ENCODE data around the gene PLB1.

Gene PLB1

DNA sequence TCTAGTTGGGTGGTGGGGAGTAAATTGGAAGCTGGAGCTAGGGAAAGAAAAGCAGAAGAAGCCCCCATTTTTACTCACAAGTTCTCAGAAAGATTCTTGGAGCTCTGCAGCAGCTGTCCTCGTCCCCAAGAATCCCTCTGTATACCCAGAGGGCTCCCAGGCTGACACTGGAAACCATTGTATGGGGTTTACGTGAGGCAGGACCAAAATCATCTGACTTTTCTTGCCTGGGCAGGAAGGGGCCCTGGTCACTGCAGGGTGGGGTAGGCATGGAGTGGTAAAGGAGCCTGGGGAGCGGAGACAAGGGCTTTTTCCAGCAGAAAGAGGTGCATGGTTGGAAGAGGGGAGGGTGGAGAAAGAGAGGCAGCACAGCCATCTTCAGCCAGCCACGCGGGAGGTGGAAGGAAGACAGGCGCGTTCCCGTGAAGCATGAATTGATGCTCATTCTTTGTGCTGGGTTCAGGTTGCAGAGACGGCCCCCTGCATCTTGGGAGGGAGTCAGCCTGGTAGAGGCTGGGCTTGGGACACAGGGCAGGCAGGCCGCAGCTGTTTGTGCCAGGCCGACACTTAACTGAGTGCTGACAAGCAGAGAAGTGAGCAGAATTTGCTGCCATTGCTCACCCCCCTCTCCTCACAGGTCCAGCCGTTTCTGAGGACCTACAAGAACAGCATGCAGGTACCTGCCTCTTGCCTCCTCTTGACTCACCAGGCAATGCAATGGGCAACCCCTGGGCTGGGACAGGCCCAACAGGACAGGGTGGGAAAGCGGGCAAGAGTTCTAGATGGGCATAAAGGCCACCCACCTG is 94.8 kb downstream of the PLB1 start:
- no peak for DNase-seq (ENCODE audit: low read depth)

- DNase-seq (ENCODE audit: low read depth) = no peak
Measured at GRCh38 chr2:28591711-28592335, 96.0 kb downstream of the PLB1 start.

DNA sequence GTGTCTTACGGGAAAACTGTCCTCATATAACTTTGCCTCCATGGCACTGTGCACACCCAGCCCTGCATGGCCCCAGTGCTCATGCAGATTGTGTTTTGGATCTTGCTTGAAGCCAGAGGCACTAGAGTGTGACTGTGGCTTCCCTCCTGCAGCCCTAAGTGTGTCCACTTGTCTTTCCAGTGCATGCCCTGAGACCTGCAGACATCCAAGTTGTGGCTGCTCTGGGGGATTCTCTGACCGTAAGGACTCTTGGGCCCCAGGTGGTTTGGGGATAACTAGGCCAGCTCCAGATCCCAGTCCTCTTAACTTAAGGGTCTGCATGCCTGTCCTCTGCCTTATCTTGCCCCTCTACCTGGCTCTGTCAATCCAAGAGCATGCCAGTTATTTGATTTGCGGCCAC is 96.6 kb downstream of the PLB1 start:
- no peak for DNase-seq (ENCODE audit: low read depth)

- no peak for DNase-seq (ENCODE audit: low read depth)
Measured at GRCh38 chr2:28593160-28593755, 97.4 kb downstream of the PLB1 start.

GRCh38 chr2:28594000-28594331 is 98.1 kb downstream of the PLB1 start:
- no peak for DNase-seq (ENCODE audit: low read depth)

DNA sequence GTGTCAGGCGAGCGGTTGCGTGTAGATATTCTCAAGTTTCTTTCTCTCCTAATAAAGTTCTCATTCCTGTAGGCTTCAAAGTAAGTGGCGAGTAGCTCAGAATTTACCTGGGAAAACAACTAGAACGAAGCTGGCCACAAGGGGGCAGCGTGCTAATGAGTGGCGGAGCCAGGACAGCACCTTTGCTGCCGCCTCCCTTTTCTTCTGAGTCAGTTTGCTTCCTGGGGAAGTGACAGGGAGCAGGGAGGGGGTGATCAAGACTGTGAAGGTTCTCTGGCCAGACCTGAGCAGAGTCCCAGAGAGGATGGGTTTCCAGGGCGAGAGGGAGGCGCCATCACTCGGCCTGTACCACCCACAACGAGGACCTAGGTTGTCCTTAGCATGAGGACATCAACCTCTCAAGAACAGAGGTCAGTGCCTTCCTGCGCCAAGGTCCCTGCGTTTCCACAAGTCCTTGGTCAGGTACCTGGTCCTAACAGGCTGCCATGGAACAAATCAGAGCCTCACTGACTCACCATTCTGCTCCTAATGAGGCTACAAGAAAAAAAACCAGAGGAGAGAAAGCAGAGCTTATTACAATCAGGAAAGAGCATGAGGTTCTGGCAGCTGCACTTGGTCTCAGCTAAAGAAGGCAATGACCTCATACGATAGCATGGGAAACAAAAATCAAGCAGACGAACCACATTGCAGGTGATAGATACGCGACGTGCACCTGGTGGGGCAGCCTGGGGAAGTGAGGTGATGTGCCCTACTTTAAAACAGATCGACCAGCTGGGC is 98.7 kb downstream of the PLB1 start:
- DNase-seq (ENCODE audit: low read depth) = peak; percentile 60

DNA sequence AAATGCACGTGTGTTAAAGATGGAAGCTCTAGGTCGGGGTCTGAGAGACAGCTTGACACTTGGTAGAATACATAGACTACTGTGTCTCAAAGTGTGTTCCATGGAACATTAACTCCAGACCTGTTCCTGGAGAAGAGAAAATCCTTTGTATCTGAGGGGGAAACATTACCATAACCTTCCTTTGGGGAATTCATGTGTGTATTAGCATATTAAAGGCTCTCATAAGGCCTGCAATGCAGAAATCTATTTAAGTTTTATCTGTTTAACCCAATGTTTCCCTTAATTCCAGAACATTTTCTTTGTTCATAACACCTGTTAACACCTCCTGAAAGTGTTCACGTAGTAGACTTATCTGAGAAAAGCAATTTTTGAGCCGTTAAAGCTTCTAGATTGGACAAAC is 99.5 kb downstream of the PLB1 start:
- no peak for DNase-seq (ENCODE audit: low read depth)

GRCh38 chr2:28598484-28598883 is 102.6 kb downstream of the PLB1 start:
- DNase-seq (ENCODE audit: low read depth) = no peak

- no peak for DNase-seq (ENCODE audit: low read depth)
Measured at GRCh38 chr2:28600181-28600580, 104.3 kb downstream of the PLB1 start.

- no peak for DNase-seq (ENCODE audit: low read depth)
Measured at GRCh38 chr2:28601616-28602015, 105.8 kb downstream of the PLB1 start.

GRCh38 chr2:28602136-28602660 is 106.3 kb downstream of the PLB1 start:
- no peak for DNase-seq (ENCODE audit: low read depth)

- no peak for DNase-seq (ENCODE audit: low read depth)
Measured at GRCh38 chr2:28602751-28603639, 107.1 kb downstream of the PLB1 start.

GRCh38 chr2:28603821-28604220 is 108.0 kb downstream of the PLB1 start:
- no peak for DNase-seq (ENCODE audit: low read depth)

- DNase-seq (ENCODE audit: low read depth) = no peak
Measured at GRCh38 chr2:28604284-28604843, 108.5 kb downstream of the PLB1 start.

DNA sequence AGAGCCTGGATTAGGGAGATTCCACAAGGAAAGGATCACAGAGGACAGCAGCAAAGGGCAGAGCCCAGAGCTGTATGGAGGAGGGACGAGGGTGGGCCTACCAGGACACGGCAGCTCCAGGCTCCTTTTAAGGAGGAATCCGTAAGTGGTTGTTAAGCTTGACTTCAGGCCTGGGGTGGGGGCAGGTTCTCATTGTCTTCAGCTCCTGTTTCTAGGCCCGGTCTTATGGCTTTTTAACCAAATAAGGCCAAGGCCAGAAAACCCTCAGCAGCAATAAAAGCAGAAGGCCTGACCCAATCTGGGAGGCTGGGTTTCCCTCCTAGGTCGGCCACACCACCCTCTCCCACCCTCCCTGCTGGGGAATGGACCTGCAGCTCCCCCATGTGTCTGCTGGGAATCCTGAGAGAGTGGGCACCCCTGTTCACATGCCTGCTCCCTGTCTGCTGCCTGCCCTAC is 111.2 kb downstream of the PLB1 start:
- DNase-seq (ENCODE audit: low read depth) = no peak

DNA sequence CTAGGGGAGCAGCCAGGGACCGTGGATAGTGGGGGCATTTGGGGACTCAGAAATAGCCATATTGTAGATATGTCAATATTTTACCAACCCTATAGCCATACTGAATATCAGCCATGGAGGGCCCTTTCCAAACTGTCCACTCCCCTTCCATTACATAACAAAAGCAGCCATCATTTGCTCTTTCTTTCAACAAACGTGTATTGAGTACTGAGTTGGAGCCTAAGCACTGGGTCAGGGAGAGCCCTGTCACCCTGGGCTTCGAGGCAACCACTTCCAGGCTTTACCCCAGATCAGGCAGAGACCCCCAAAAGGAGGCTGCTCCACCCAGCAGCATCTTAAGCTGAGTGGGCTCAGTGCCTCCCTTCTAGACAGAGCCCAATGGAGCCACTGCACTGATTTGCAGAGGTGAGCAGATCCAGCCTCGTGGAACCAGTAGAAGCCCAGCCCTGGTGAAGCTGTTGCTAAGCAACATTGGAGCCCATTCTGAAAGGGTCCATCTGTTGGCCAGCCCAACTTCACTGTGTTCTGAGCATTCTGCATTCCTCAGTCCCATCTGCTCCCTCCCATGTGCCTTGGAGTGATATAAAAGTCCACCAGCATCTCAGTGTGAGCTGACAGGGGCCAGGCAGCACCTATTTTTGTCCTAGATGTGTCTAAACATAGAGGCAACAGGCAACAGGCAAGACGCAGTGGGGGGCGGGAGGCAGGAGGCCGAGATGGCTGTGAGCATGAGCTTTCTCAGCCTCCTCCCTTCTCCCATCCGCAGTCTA is 112.1 kb downstream of the PLB1 start:
- DNase-seq (ENCODE audit: low read depth) = no peak

- no peak for DNase-seq (ENCODE audit: low read depth)
Measured at GRCh38 chr2:28608500-28609424, 112.9 kb downstream of the PLB1 start.

GRCh38 chr2:28610583-28611201 is 114.8 kb downstream of the PLB1 start:
- no peak for DNase-seq (ENCODE audit: low read depth)
